Nephron (organoid): Measurements from ENCODE around the gene PLEKHA3.
A peak's percentile ranks its signal among the peaks of the same experiment; 100 is the strongest.

ENCODE experiments used
- H3K27ac Mint-ChIP-seq, 3 experiments: 2 replicates each; pipeline ENCODE4 v1.8.0; 2020; ENCODE audit warnings: mixed read lengths in 3 of 3, mild to moderate bottlenecking in 2 of 3, moderate library complexity in 1 of 3
- H3K27me3 Mint-ChIP-seq: 2 replicates; pipeline ENCODE4 v1.8.0; 2021; ENCODE audit warnings: low read depth, mild to moderate bottlenecking, moderate library complexity, mixed read lengths
- H3K36me3 Mint-ChIP-seq: 2 replicates; pipeline ENCODE4 v1.8.0; 2020; ENCODE audit warnings: low read depth, mixed read lengths
- H3K4me1 Mint-ChIP-seq: 2 replicates; pipeline ENCODE4 v1.8.0; 2020; ENCODE audit warnings: mixed read lengths
- H3K4me3 Mint-ChIP-seq, 3 experiments: 2 replicates each; pipeline ENCODE4 v1.8.0; 2020; ENCODE audit warnings: mild to moderate bottlenecking in 3 of 3, mixed read lengths in 3 of 3, moderate library complexity in 2 of 3
- H3K9me3 Mint-ChIP-seq: 2 replicates; pipeline ENCODE4 v1.8.0; 2020; ENCODE audit warnings: mixed read lengths
- CTCF ChIP-seq, 3 experiments: fragments of 200-600 bp; sonication (generic); IDR thresholded peaks; one replicate each; pipeline ENCODE4 v1.5.0; 2021; ENCODE audit warnings: antibody characterized with exemption in 3 of 3; ENCODE audit not compliant: unreplicated experiment in 3 of 3

The PLEKHA3 gene

GRCh38 chr2:178480227-178481181 lies at the start of gene PLEKHA3:
PLEKHA3 (plus strand) TSS chr2:178480457; CDS start chr2:178480870, 413 bp downstream.
- Mint-ChIP-seq H3K27ac (peak within 1 kb of the TSS; percentile 97 to 100 (median 99)), H3K9me3 (no peaks in the 10 kb centered on the region), H3K4me3 (peak within 1 kb of the TSS; percentile 93 to 99 (median 97)), H3K4me1 (peaks cover 53% of the 10 kb centered on the region), H3K27me3 (no peaks in the 10 kb centered on the region), H3K36me3 (peaks cover 10% of the 10 kb centered on the region)
- TF ChIP-seq CTCF (IDR thresholded peaks at IDR 0.05; ENCODE audit: unreplicated experiment in 3 of 3), result no peak

GRCh38 chr2:178436662-178437061 lies 43.6 kb upstream of the PLEKHA3 start:
- no peaks in the 10 kb centered on the region for H3K9me3 Mint-ChIP-seq
- no peaks in the 10 kb centered on the region for H3K27me3 Mint-ChIP-seq
- no peak for TF ChIP-seq CTCF (IDR thresholded peaks at IDR 0.05; ENCODE audit: unreplicated experiment in 3 of 3)
- H3K4me1 Mint-ChIP-seq, result no peaks in the 10 kb centered on the region
- H3K27ac Mint-ChIP-seq, result no peak overlapping the region
- no peak overlapping the region for H3K4me3 Mint-ChIP-seq
- peaks cover 73% of the 10 kb centered on the region for H3K36me3 Mint-ChIP-seq

- TF ChIP-seq CTCF (IDR thresholded peaks at IDR 0.05; ENCODE audit: unreplicated experiment in 3 of 3), result no peak
- no peak overlapping the region for H3K27ac Mint-ChIP-seq
- H3K27me3 Mint-ChIP-seq, result no peaks in the 10 kb centered on the region
- H3K36me3 Mint-ChIP-seq, result peaks cover 69% of the 10 kb centered on the region
- H3K4me3 Mint-ChIP-seq, result no peak overlapping the region
- no peaks in the 10 kb centered on the region for H3K4me1 Mint-ChIP-seq
- no peaks in the 10 kb centered on the region for H3K9me3 Mint-ChIP-seq
These were observed 38.8 kb upstream of the PLEKHA3 start for GRCh38 chr2:178441426-178441825.

- Mint-ChIP-seq H3K4me3 (peak overlapping the region; percentile 84 to 92 (median 92)), H3K9me3 (no peaks in the 10 kb centered on the region), H3K27ac (peak overlapping the region; percentile 5 to 88 (median 22)), H3K4me1 (peaks cover 36% of the 10 kb centered on the region), H3K27me3 (no peaks in the 10 kb centered on the region), H3K36me3 (peaks cover 45% of the 10 kb centered on the region)
- TF ChIP-seq CTCF (IDR thresholded peaks at IDR 0.05; ENCODE audit: unreplicated experiment in 3 of 3), result no peak
These were observed 31.1 kb upstream of the PLEKHA3 start for GRCh38 chr2:178448968-178449661.

- Mint-ChIP-seq H3K4me3 (peak overlapping the region; percentile 84 to 92 (median 92)), H3K4me1 (peaks cover 36% of the 10 kb centered on the region), H3K27me3 (no peaks in the 10 kb centered on the region), H3K27ac (peak overlapping the region; percentile 86 to 95 (median 88)), H3K36me3 (peaks cover 38% of the 10 kb centered on the region), H3K9me3 (no peaks in the 10 kb centered on the region)
- TF ChIP-seq CTCF (IDR thresholded peaks at IDR 0.05; ENCODE audit: unreplicated experiment in 3 of 3), result no peak
These were observed 30.3 kb upstream of the PLEKHA3 start for GRCh38 chr2:178449700-178450523.
